ENCODE data around the gene DOCK9. TPM values are rescaled to one million over a fixed set of nuclear protein-coding genes. Genes with fewer than 3 reads are reported as not detected.

DOCK9 gene
- total RNA-seq, 4 donors from 2014 or later: 79.1 to 197 (median 107) TPM

DNA sequence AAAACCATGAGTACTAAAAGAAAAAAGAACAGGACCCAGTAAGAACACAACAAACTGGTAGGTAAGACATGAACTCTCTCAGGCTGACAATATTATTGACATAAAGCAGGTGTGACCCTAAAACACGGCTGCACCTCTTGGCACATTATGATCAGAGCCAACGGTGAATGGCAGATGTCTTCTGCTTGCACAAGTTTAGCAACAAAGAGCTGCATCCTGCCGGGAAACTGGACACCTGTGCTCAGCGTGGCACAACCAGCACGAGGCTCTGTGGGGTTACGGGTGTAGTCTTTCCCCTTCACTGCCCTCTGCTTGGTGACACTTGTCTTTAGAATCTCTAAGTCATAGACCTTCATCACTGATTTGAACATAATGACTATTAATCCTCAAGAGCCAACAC is 97.9 kb downstream of the DOCK9 start:
- DNase-seq: no peak
- Histone ChIP-seq H3K36me3 (no peaks in the 10 kb centered on the region), H3K4me3 (no peak overlapping the region), H3K9me3 (no peaks in the 10 kb centered on the region), H3K27ac (no peak overlapping the region), H3K27me3 (no peaks in the 10 kb centered on the region), H3K4me1 (no peaks in the 10 kb centered on the region)
- no peak for TF ChIP-seq POLR2A (IDR thresholded peaks at IDR 0.05)
- intact Hi-C loops (cut with DNase I; ENCODE audit: low total_unique reads): no loop called here

DNA sequence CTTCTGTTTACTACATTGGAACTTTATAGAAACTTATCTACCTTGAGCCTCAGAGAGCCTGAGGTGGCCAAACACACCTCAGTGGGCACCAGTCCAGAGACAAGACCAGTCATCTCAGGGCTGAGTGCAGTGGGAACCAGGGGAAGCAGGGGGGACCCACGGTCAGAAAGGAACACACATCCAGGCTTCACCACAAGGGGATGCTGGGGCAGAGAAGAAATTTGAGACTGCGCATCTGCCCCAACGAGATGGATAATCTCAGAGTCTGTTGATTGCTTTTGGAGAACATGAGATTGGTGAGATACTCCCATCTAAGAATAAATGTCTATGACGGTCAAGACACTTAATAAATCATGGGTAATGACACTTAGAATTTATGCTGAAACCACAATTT is 98.7 kb downstream of the DOCK9 start:
- H3K9me3 ChIP-seq: no peaks in the 10 kb centered on the region
- no peak for TF ChIP-seq POLR2A (IDR thresholded peaks at IDR 0.05)
- TF ChIP-seq, protein P1, sequence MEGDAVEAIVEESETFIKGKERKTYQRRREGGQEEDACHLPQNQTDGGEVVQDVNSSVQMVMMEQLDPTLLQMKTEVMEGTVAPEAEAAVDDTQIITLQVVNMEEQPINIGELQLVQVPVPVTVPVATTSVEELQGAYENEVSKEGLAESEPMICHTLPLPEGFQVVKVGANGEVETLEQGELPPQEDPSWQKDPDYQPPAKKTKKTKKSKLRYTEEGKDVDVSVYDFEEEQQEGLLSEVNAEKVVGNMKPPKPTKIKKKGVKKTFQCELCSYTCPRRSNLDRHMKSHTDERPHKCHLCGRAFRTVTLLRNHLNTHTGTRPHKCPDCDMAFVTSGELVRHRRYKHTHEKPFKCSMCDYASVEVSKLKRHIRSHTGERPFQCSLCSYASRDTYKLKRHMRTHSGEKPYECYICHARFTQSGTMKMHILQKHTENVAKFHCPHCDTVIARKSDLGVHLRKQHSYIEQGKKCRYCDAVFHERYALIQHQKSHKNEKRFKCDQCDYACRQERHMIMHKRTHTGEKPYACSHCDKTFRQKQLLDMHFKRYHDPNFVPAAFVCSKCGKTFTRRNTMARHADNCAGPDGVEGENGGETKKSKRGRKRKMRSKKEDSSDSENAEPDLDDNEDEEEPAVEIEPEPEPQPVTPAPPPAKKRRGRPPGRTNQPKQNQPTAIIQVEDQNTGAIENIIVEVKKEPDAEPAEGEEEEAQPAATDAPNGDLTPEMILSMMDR (IDR thresholded peaks at IDR 0.05): no peak
- H3K27me3 ChIP-seq: no peaks in the 10 kb centered on the region
- H3K4me1 ChIP-seq: no peaks in the 10 kb centered on the region
- intact Hi-C loops (cut with DNase I; ENCODE audit: low total_unique reads): no loop called here
- no peak for DNase-seq
- H3K36me3 ChIP-seq: no peaks in the 10 kb centered on the region
- peak overlapping the region in 1 of 2 donors; percentile 13 for H3K27ac ChIP-seq
- H3K4me3 ChIP-seq: no peak overlapping the region

DNA sequence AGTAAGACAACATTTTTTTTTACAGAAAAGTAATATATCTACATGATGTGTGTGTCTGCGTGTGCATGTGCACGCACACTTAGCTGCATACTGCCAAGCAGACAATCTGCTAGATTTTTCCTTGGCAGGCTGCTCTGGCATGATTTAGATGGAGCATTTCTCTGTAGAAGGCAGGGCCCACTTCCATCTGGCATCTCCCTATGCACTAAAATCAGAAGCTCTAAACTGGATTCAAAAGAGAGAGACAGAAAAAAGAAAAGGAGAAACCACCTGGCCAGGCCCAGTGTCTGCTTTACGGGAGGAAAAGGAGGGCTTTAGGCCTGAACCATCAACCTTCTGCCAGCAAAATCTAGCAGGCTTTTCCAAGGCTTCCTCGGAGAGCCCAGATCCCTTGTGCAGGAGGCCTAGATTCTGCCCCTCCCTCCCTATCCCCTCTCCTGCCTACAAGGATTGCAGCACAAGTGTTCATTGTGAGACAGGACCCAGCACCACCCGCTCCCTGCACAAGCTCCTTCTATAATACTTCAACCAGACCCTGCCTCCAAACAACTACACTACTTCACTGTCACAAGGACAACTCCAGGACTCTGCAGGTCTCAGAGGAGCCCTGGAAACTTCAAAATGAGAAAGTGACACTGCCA is 99.3 kb downstream of the DOCK9 start:
- Histone ChIP-seq H3K27ac (peak overlapping the region in 1 of 2 donors; percentile 13), H3K36me3 (no peaks in the 10 kb centered on the region), H3K4me1 (no peaks in the 10 kb centered on the region), H3K9me3 (no peaks in the 10 kb centered on the region), H3K4me3 (no peak overlapping the region), H3K27me3 (no peaks in the 10 kb centered on the region)
- TF ChIP-seq POLR2A (IDR thresholded peaks at IDR 0.05): no peak
- TF ChIP-seq, protein P1 (IDR thresholded peaks at IDR 0.05): no peak
- intact Hi-C loops (cut with DNase I; ENCODE audit: low total_unique reads): no loop called here
- DNase-seq: peak in 1 of 2 donors; percentile 24

DNA sequence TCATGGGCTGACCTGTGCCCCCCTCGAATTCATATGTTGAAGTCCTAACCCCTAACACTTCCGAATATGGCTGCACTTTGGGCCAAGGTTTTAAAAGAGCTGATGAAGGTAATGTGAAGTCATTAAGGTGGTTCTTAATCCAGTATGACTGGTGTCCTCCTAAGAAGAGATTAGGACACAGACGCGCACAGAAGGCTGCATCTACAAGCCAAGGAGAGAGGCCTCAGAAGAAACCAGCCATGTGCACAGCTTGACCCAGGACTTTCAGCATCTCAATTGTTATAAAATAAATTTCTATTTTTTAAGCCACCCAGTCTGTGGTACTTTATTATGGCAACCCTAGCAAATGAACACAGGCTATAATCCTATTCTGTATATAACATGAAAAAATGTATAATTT is 99.9 kb downstream of the DOCK9 start:
- Histone ChIP-seq H3K4me3 (no peak overlapping the region), H3K27me3 (no peaks in the 10 kb centered on the region), H3K4me1 (no peaks in the 10 kb centered on the region), H3K9me3 (no peaks in the 10 kb centered on the region), H3K36me3 (no peaks in the 10 kb centered on the region), H3K27ac (no peak overlapping the region)
- intact Hi-C loops (cut with DNase I; ENCODE audit: low total_unique reads): no loop called here
- TF ChIP-seq, protein P1 (IDR thresholded peaks at IDR 0.05): no peak
- no peak for TF ChIP-seq POLR2A (IDR thresholded peaks at IDR 0.05)
- DNase-seq: no peak

DNA sequence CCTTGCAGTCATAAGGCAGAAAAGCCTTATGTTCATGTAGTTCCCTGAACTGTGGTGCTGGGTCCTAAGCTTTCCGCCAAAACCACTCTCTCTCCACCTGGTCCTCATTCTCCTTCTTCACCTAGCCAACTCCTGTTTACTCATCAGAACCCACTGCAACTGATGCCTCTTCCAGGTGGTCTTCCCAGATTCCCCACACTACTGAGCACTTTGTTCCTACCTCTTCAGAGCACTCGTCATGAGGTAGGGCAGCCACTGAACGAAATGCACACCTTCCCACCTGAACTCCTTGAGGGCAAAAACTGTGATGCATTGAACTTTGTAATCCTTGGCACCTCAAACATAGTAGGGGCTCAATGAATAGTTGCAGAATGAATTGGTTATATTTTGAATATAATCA is 100.4 kb downstream of the DOCK9 start:
- Histone ChIP-seq H3K4me3 (no peak overlapping the region), H3K27ac (no peak overlapping the region), H3K9me3 (no peaks in the 10 kb centered on the region), H3K27me3 (no peaks in the 10 kb centered on the region), H3K36me3 (no peaks in the 10 kb centered on the region), H3K4me1 (no peaks in the 10 kb centered on the region)
- TF ChIP-seq, protein P1 (IDR thresholded peaks at IDR 0.05): no peak
- TF ChIP-seq POLR2A (IDR thresholded peaks at IDR 0.05): no peak
- intact Hi-C loops (cut with DNase I; ENCODE audit: low total_unique reads): no loop called here
- DNase-seq: no peak

Measured in uterus (tissue), 4 donors.